Esophagus squamous epithelium (tissue), 5 donors: Measurements from ENCODE around the gene PLIN5. TPM values are rescaled to one million over a fixed set of nuclear protein-coding genes. Genes with fewer than 3 reads are reported as not detected.
"Not testable (repeated sequence)": the region's sequence is repeated elsewhere in the genome, so short reads cannot be mapped to it uniquely, and the experiment has no call there.

Source experiments
- DNase-seq: peaks from one replicate; lab custom pipeline; 2025; lab: John Stamatoyannopoulos, UW
- H3K27ac ChIP-seq, 4 donors: fragments of 200-600 bp; sonication (generic); one replicate each; pipeline ENCODE4 v1.5.1; 2016 to 2019; ENCODE audit warnings: mild to moderate bottlenecking in 1 of 4
- H3K27me3 ChIP-seq, 4 donors: fragments of 200-600 bp; sonication (generic); 1 replicate in 3 of 4; 2 replicates in 1 of 4; pipeline versions ENCODE4 v1.5.1 to v1.6.0; 2017 to 2021; ENCODE audit warnings: antibody characterized with exemption in 1 of 4
- H3K36me3 ChIP-seq, 3 donors: fragments of 200-600 bp; sonication (generic); one replicate each; pipeline ENCODE4 v1.5.1; 2016 to 2019
- H3K4me1 ChIP-seq, 3 donors: fragments of 200-600 bp; sonication (generic); one replicate each; pipeline ENCODE4 v1.5.1; 2017 to 2019
- H3K4me3 ChIP-seq, 4 donors: fragments of 200-600 bp; sonication (generic); 1 replicate in 3 of 4; 2 replicates in 1 of 4; pipeline ENCODE4 v1.5.1; 2016 to 2019; ENCODE audit warnings: mild to moderate bottlenecking in 2 of 4, moderate library complexity in 1 of 4
- H3K9me3 ChIP-seq, 3 donors: fragments of 200-600 bp; sonication (generic); one replicate each; pipeline ENCODE4 v1.5.1; 2016 to 2019
- POLR2A ChIP-seq, 4 donors: fragments of 450-650 bp; IDR thresholded peaks; one replicate each; pipeline ENCODE4 v1.6.1; 2017; ENCODE audit warnings: antibody characterized with exemption in 4 of 4, mild to moderate bottlenecking in 4 of 4, moderate library complexity in 3 of 4
- WGBS, 2 donors: methylation state at CpG; one replicate each; pipeline ENCODE4 v1.1.5; 2018; 5-methylcytosine and 5-hydroxymethylcytosine counted together
- intact Hi-C: fragments of 100-400 bp; cut with DNase I; formaldehyde crosslinking; loops from one replicate; pipeline ENCODE4 v1.15.0; 2022
- total RNA-seq, 4 donors: library from RNA; depleted of rRNA; stranded (reverse); fragments of >200 nt; gene quantifications; one replicate each; pipeline ENCODE4 v1.1.0, GENCODE V29; 2016
- TF ChIP-seq, protein P1 (sequence below), 6 experiments: fragments of 450-650 bp in 4 of 6; fragments of 200-600 bp in 2 of 6; sonication (generic) in 2 of 6; IDR thresholded peaks; one replicate each; pipeline ENCODE4 v1.5.1; 2016 to 2019; ENCODE audit warnings: antibody characterized with exemption in 6 of 6, mild to moderate bottlenecking in 4 of 6, moderate library complexity in 4 of 6
- donor health status: DM: yes; HTN: yes; CAD: no.

Gene PLIN5
- total RNA-seq, 4 donors from 2014 or later, result 1.9 to 12.9 (median 5.2) TPM

DNA sequence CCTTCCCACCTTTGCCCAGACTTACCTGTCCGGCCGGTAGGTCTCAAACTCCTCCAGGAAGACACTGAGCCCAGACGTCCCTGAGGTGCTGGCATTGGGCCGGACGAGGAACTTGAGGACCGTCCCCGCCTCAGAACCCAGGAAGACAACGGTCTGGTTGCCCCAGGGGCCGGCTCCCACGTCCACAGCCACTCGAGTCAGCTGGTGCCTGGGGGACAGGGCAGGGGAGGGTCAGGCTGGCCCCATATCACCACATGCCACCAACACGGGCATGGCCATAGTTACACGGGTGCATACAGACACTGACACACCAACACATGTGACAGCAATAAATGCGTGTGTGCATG, 13.2 kb upstream of the PLIN5 start:
- TF ChIP-seq, protein P1, sequence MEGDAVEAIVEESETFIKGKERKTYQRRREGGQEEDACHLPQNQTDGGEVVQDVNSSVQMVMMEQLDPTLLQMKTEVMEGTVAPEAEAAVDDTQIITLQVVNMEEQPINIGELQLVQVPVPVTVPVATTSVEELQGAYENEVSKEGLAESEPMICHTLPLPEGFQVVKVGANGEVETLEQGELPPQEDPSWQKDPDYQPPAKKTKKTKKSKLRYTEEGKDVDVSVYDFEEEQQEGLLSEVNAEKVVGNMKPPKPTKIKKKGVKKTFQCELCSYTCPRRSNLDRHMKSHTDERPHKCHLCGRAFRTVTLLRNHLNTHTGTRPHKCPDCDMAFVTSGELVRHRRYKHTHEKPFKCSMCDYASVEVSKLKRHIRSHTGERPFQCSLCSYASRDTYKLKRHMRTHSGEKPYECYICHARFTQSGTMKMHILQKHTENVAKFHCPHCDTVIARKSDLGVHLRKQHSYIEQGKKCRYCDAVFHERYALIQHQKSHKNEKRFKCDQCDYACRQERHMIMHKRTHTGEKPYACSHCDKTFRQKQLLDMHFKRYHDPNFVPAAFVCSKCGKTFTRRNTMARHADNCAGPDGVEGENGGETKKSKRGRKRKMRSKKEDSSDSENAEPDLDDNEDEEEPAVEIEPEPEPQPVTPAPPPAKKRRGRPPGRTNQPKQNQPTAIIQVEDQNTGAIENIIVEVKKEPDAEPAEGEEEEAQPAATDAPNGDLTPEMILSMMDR (IDR thresholded peaks at IDR 0.05), result no peak
- H3K9me3 ChIP-seq, result no peaks in the 10 kb centered on the region
- no peak for DNase-seq
- WGBS, 2 donors, result 36 to 53% methylated on average over 3 to 7 of the region's 14 CpGs
- no peaks in the 10 kb centered on the region for H3K4me1 ChIP-seq
- intact Hi-C loops, result no loop called here
- no peak overlapping the region for H3K4me3 ChIP-seq
- peaks cover 0 to 27% (median 0%) of the 10 kb centered on the region in 4 donors for H3K27me3 ChIP-seq
- no peaks in the 10 kb centered on the region for H3K36me3 ChIP-seq
- H3K27ac ChIP-seq, result no peak overlapping the region

GRCh38 chr19:4547303-4548237, 12.5 kb upstream of the PLIN5 start:
- Histone ChIP-seq H3K9me3 (no peaks in the 10 kb centered on the region), H3K27me3 (peaks cover 0 to 27% (median 0%) of the 10 kb centered on the region in 4 donors), H3K36me3 (no peaks in the 10 kb centered on the region), H3K4me1 (peaks cover 0 to 3% (median 0%) of the 10 kb centered on the region in 3 donors), H3K27ac (no peak overlapping the region), H3K4me3 (no peak overlapping the region)
- WGBS, 2 donors, result 65 to 80% methylated on average over 7 to 15 of the region's 32 CpGs
- intact Hi-C loops, result no loop called here
- DNase-seq, result no peak
- no peak for TF ChIP-seq POLR2A (IDR thresholded peaks at IDR 0.05)
- TF ChIP-seq, protein P1 (IDR thresholded peaks at IDR 0.05), result peak in 1 of 6 experiments; percentile 26

GRCh38 chr19:4543842-4544647, 9.0 kb upstream of the PLIN5 start:
- no peaks in the 10 kb centered on the region for H3K9me3 ChIP-seq
- 90 to 92% methylated on average over 9 to 16 of the region's 87 CpGs for WGBS, 2 donors
- H3K27ac ChIP-seq, result peak overlapping the region in 1 of 4 donors; percentile 14
- no peaks in the 10 kb centered on the region for H3K36me3 ChIP-seq
- intact Hi-C loops, result no loop called here
- TF ChIP-seq POLR2A (IDR thresholded peaks at IDR 0.05), result no peak
- TF ChIP-seq, protein P1 (IDR thresholded peaks at IDR 0.05), result no peak
- peaks cover 0 to 21% (median 0%) of the 10 kb centered on the region in 4 donors for H3K27me3 ChIP-seq
- H3K4me3 ChIP-seq, result peak overlapping the region in 1 of 4 donors; percentile 18
- peaks cover 6 to 25% (median 6%) of the 10 kb centered on the region in 3 donors for H3K4me1 ChIP-seq
- no peak for DNase-seq

- WGBS, 2 donors, result 54 to 79% methylated on average over 3 to 25 of the region's 77 CpGs
- peak overlapping the region in 2 of 4 donors; percentile 18 to 30 for H3K4me3 ChIP-seq
- H3K9me3 ChIP-seq, result no peaks in the 10 kb centered on the region
- no peak for DNase-seq
- no peaks in the 10 kb centered on the region for H3K36me3 ChIP-seq
- peaks cover 0 to 25% (median 0%) of the 10 kb centered on the region in 4 donors for H3K27me3 ChIP-seq
- TF ChIP-seq, protein P1 (IDR thresholded peaks at IDR 0.05), result no peak
- TF ChIP-seq POLR2A (IDR thresholded peaks at IDR 0.05), result no peak
- peaks cover 6 to 32% (median 8%) of the 10 kb centered on the region in 3 donors for H3K4me1 ChIP-seq
- intact Hi-C loops, result no loop called here
- peak overlapping the region in 1 of 4 donors; percentile 14 for H3K27ac ChIP-seq
These were observed 8.1 kb upstream of the PLIN5 start for GRCh38 chr19:4542896-4543841.

DNA sequence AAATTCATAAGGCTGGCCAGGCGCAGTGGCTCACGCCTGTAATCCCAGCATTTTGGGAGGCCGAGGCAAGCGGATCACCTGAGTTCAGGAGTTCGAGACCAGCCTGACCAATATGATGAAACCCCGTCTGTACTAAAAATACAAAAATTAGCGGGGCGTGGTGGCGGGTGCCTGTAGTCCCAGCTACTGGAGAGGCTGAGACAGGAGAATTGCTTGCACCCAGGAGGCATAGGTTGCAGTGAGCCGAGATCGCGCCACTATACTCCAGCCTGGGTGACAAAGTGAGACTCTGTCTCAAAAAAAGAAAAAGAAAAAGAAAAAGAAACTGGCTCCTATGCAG, 6.8 kb upstream of the PLIN5 start:
- WGBS, 2 donors, result 83 to 88% methylated on average over 8 to 11 of the region's 12 CpGs
- H3K9me3 ChIP-seq, H3K4me3 ChIP-seq, DNase-seq, H3K36me3 ChIP-seq, intact Hi-C loops: not testable (repeated sequence)
- peak overlapping the region in 1 of 4 donors; percentile 39 for H3K27ac ChIP-seq
- peaks cover 6 to 43% (median 13%) of the 10 kb centered on the region in 3 donors for H3K4me1 ChIP-seq
- H3K27me3 ChIP-seq, result peaks cover 0 to 27% (median 0%) of the 10 kb centered on the region in 4 donors
